AG09309 (cell line): ENCODE data around the gene LDLRAD3.

Experiments used
- DNase-seq: peaks from one replicate; pipeline ENCODE4 v3.0.0-alpha.2; 2010; ENCODE audit warnings: low read depth
- H3K4me3 ChIP-seq: 2 replicates; pipeline ENCODE4 v1.5.1; 2011; ENCODE audit warnings: mild to moderate bottlenecking, low read depth, low read length, moderate library complexity; ENCODE audit not compliant: control insufficient read depth
- TF ChIP-seq, protein P1 (sequence below): IDR thresholded peaks from 2 replicates; pipeline ENCODE4 v1.5.1; 2011; ENCODE audit warnings: mild to moderate bottlenecking, low read depth, low read length, inconsistent platforms; ENCODE audit not compliant: insufficient read depth, control insufficient read depth; ENCODE audit errors: missing control alignments

The LDLRAD3 gene

DNA sequence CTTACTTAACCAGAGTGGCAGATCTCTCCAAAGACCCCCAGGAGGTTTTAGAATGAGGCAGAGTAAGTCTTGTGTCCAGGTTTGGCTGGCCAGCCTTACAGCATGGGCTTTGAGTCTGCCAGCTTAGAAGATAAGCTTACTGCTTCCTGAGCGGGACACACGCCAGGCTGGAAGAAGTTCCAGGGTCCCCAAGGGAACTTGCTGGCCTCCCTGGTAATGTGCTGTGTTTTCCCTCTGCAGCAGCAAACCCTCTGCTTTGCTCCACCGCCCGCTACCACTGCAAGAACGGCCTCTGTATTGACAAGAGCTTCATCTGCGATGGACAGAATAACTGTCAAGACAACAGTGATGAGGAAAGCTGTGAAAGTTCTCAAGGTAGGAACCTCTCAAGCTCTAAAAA lies 154.2 kb downstream of the LDLRAD3 start:
- TF ChIP-seq, protein P1, sequence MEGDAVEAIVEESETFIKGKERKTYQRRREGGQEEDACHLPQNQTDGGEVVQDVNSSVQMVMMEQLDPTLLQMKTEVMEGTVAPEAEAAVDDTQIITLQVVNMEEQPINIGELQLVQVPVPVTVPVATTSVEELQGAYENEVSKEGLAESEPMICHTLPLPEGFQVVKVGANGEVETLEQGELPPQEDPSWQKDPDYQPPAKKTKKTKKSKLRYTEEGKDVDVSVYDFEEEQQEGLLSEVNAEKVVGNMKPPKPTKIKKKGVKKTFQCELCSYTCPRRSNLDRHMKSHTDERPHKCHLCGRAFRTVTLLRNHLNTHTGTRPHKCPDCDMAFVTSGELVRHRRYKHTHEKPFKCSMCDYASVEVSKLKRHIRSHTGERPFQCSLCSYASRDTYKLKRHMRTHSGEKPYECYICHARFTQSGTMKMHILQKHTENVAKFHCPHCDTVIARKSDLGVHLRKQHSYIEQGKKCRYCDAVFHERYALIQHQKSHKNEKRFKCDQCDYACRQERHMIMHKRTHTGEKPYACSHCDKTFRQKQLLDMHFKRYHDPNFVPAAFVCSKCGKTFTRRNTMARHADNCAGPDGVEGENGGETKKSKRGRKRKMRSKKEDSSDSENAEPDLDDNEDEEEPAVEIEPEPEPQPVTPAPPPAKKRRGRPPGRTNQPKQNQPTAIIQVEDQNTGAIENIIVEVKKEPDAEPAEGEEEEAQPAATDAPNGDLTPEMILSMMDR, result no peak
- no peak overlapping the region for H3K4me3 ChIP-seq
- DNase-seq, result no peak

DNA sequence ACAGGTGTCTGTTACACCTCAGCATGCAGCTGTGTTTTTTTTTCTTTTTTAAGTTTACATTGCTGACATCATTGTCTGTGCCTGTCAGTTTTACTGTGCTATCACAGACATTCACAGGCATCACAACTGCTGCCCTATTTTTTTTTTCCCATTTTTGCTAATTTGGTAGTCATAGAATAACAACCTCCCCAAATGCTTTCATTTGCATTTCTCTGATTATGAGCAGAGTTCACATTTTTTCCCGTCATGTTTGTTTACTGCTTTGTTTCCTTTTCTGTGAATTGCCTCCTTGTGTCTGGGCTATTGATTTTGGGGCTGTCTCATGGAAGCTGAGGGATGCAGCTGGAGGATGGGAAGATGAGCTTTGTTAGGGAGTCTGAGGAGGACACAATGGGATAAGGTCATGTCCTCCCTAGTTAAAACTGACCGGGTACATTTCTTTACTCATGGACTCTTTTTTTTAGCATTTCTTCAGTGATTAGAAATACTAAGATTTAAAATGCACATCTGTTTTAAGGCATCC lies 155.1 kb downstream of the LDLRAD3 start:
- no peak overlapping the region for H3K4me3 ChIP-seq
- no peak for DNase-seq
- TF ChIP-seq, protein P1, result no peak

DNA sequence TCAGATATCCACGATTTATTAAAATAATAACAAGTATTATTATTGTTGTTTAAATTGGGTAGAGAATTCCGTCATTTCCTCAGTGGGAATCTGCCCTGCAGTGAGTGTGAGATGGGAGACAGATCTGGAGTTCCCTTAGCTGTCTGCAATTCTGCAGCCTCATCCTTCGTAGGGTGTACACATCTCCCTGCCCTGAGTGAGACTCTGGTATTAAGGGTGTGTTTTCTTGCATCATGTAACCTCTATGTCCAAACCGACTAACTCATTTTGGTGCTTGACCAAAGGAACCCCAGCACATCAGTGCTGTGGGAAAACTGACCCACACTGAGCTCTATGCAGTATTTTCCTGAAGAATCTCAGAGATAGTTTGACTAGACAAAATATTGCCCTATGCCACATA lies 157.6 kb downstream of the LDLRAD3 start:
- no peak overlapping the region for H3K4me3 ChIP-seq
- TF ChIP-seq, protein P1, result no peak
- no peak for DNase-seq

DNA sequence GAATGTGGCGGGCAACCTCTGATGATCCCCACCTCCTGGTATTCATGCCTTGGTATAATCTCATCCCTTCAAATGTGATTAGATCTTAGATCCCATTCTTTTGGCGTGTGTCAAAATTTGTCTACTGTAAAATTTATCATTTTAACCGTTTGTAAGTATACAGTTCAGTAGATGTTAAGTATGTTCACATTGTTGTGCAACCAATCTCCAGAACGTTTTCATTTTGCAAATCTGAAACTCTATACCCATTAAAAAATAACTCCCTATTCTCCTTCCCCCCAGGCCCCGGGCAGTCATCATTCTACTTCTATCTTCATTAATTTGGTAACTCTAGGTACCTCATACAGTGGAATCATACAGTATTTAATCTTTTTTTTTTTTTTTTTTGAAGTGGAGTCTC lies 159.0 kb downstream of the LDLRAD3 start:
- no peak for DNase-seq
- H3K4me3 ChIP-seq, result no peak overlapping the region
- TF ChIP-seq, protein P1, result no peak

DNA sequence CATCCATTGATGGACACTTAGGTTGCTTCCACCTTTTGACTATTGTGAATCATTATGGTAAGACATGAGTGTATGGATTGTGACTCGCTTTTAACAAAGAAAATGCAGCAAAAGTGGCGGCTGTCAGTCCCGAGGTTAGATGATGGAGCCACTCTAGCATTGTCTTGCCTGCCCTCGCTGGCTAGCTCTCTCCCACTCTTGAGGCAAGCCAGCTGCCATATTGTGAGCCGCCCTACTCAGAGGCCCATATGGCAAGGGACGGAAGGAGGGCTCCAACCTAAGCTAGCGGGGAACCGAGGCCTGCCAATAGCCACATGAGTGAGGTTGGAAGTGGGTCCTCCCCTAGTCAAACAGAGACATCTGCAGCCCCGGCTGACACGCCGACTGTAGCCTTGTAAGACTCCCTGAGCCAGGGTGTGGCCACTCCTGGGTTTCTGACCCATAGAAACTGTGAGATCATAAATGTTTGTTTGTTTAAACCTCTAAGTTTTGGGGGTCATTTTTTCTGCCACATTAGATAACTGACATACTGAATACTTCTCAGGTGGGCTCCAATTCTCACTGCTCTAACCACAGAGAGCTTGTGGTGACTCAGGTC lies 160.2 kb downstream of the LDLRAD3 start:
- DNase-seq, result no peak
- TF ChIP-seq, protein P1, result no peak
- no peak overlapping the region for H3K4me3 ChIP-seq

DNA sequence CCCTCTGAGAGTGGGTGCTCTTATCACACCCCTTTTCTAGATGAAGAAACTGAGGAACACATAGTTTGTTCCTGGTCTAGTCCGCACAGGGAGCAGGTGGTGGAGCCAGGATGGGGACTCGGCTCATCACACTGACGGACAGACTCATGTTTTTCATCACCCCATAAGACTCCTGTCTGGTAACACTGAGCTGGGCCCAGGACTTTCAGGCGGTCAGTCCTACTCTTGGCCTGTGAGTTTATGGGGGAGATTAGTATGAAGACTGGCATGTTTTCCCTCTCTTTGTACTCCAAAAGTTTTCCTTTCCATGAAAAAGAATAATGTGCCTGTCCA lies 160.8 kb downstream of the LDLRAD3 start:
- no peak overlapping the region for H3K4me3 ChIP-seq
- no peak for DNase-seq
- TF ChIP-seq, protein P1, result no peak
